HepG2 (cell line): ENCODE results near the gene HDAC4. TPM values are rescaled to one million over a fixed set of nuclear protein-coding genes. Genes with fewer than 3 reads are reported as not detected.
A peak's percentile ranks its signal among the peaks of the same experiment; 100 is the strongest.

Experiments used
- AHDC1 ChIP-seq: sonication (generic); formaldehyde crosslinking; IDR thresholded peaks from 2 replicates; pipeline ENCODE4 v1.5.1; 2020; ENCODE audit warnings: mild to moderate bottlenecking, missing genetic modification reagents, borderline replicate concordance
- FOXA3 ChIP-seq: IDR thresholded peaks from 2 replicates; pipeline ENCODE4 v1.6.1; 2016; ENCODE audit warnings: missing genetic modification reagents, missing compliant biosample characterization
- JUNB ChIP-seq: sonication (generic); formaldehyde crosslinking; IDR thresholded peaks from 2 replicates; pipeline ENCODE4 v1.8.0; 2022; ENCODE audit warnings: missing genetic modification reagents, mild to moderate bottlenecking, borderline replicate concordance
- LRRFIP1 ChIP-seq: sonication (generic); formaldehyde crosslinking; conservative IDR thresholded peaks from 2 replicates; pipeline ENCODE4 v1.4.0; 2020; ENCODE audit warnings: missing genetic modification reagents
- MIER3 ChIP-seq: IDR thresholded peaks from 2 replicates; pipeline ENCODE4 v1.6.1; 2016; ENCODE audit warnings: missing compliant biosample characterization, borderline replicate concordance
- NFKBIZ ChIP-seq: IDR thresholded peaks from 2 replicates; pipeline ENCODE4 v1.6.1; 2018; ENCODE audit warnings: missing genetic modification reagents, missing compliant biosample characterization
- SOX5 ChIP-seq: IDR thresholded peaks from 2 replicates; pipeline ENCODE4 v1.6.1; 2016; ENCODE audit warnings: borderline replicate concordance
- SP5 ChIP-seq: IDR thresholded peaks from 2 replicates; pipeline ENCODE4 v1.6.1; 2016; ENCODE audit warnings: low read depth, borderline replicate concordance
- THRA ChIP-seq: sonication (generic); formaldehyde crosslinking; IDR thresholded peaks from 2 replicates; pipeline ENCODE4 v1.4.0; 2020; ENCODE audit warnings: missing genetic modification reagents, borderline replicate concordance
- YEATS2 ChIP-seq: sonication (generic); formaldehyde crosslinking; IDR thresholded peaks from 2 replicates; pipeline ENCODE4 v1.4.0; 2020; ENCODE audit warnings: missing genetic modification reagents, borderline replicate concordance
- ZNF512 ChIP-seq: sonication (generic); formaldehyde crosslinking; IDR thresholded peaks from 2 replicates; pipeline ENCODE4 v1.4.0; 2020; ENCODE audit warnings: mild to moderate bottlenecking, missing genetic modification reagents
- polyA plus RNA-seq, 8 experiments: library from polyadenylated mRNA; depleted of rRNA in 3 of 8; stranded (reverse) in 7 of 8; unstranded in 1 of 8; fragments of >200 nt; fragmentation: Illumina TruSeq in 4 of 8; extraction: Trizol in 4 of 8; gene quantifications; 2 replicates each; pipeline versions ENCODE4 v1.2.1 to v1.2.3, GENCODE V29; 2011 to 2016; ENCODE audit warnings: low read depth in 4 of 8, missing spikeins in 1 of 8, mixed read lengths in 1 of 8; ENCODE audit not compliant: insufficient read depth in 1 of 8
- total RNA-seq, 5 experiments: library from RNA; depleted of rRNA; stranded (reverse); fragments of >200 nt; fragmentation: Illumina TruSeq; extraction: Trizol; gene quantifications; 2 replicates each; pipeline ENCODE4 v1.2.3, GENCODE V29; 2016; ENCODE audit warnings: low read depth in 1 of 5
- TF ChIP-seq, protein P1 (sequence below): sonication (generic); formaldehyde crosslinking; IDR thresholded peaks from 2 replicates; pipeline ENCODE4 v1.4.0; 2020; ENCODE audit warnings: missing genetic modification reagents, borderline replicate concordance

HDAC4 gene
- total and polyA plus RNA-seq, 2 of the 13 experiments (the other 11 are each of a cell fraction or from before 2014, with no cell fraction given): 10.1 to 11.5 TPM

- no peak for TF ChIP-seq ZNF512
- no peak for TF ChIP-seq LRRFIP1 (CRISPR knock-in tag)
- peak; percentile 61; the same call in 1 of the 2 replicates for TF ChIP-seq THRA (CRISPR knock-in tag)
- TF ChIP-seq JUNB (CRISPR knock-in tag): 0 out of 2 replicates have a peak, but pooled peaks have one; percentile 63
- TF ChIP-seq FOXA3 (CRISPR knock-in tag): peak; percentile 64
- peak; percentile 57; the same call in 1 of the 2 replicates for TF ChIP-seq AHDC1 (CRISPR knock-in tag)
- TF ChIP-seq MIER3 (CRISPR knock-in tag): 0 out of 2 replicates have a peak, but pooled peaks have one; percentile 26
- TF ChIP-seq, protein P1, sequence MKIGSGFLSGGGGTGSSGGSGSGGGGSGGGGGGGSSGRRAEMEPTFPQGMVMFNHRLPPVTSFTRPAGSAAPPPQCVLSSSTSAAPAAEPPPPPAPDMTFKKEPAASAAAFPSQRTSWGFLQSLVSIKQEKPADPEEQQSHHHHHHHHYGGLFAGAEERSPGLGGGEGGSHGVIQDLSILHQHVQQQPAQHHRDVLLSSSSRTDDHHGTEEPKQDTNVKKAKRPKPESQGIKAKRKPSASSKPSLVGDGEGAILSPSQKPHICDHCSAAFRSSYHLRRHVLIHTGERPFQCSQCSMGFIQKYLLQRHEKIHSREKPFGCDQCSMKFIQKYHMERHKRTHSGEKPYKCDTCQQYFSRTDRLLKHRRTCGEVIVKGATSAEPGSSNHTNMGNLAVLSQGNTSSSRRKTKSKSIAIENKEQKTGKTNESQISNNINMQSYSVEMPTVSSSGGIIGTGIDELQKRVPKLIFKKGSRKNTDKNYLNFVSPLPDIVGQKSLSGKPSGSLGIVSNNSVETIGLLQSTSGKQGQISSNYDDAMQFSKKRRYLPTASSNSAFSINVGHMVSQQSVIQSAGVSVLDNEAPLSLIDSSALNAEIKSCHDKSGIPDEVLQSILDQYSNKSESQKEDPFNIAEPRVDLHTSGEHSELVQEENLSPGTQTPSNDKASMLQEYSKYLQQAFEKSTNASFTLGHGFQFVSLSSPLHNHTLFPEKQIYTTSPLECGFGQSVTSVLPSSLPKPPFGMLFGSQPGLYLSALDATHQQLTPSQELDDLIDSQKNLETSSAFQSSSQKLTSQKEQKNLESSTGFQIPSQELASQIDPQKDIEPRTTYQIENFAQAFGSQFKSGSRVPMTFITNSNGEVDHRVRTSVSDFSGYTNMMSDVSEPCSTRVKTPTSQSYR: peak; percentile 56; the same call in 1 of the 2 replicates
- peak; percentile 79 for TF ChIP-seq SOX5
- TF ChIP-seq NFKBIZ: peak; percentile 68; the same call in 1 of the 2 replicates
- TF ChIP-seq YEATS2 (CRISPR knock-in tag): no peak
- TF ChIP-seq SP5: 0 out of 2 replicates have a peak, but pooled peaks have one; percentile 23
Measured at GRCh38 chr2:239444626-239445577, 44.1 kb upstream of the HDAC4 start (continued).
